Stimulated activated CD4-positive, alpha-beta T cell treated with anti-CD3 and anti-CD28 coated beads, Interleukin-1b, Interleukin-23, amount 100 ng/mL, for 24 hours (primary cell): ENCODE data around the gene FHIT.
A peak's percentile ranks its signal among the peaks of the same experiment; 100 is the strongest.

ENCODE experiments used
- DNase-seq, 4 experiments: peaks; one replicate each; pipeline ENCODE4 v3.0.0-alpha.2; 2020; ENCODE audit warnings: low read depth in 4 of 4, low spot score in 1 of 4

FHIT gene

DNA sequence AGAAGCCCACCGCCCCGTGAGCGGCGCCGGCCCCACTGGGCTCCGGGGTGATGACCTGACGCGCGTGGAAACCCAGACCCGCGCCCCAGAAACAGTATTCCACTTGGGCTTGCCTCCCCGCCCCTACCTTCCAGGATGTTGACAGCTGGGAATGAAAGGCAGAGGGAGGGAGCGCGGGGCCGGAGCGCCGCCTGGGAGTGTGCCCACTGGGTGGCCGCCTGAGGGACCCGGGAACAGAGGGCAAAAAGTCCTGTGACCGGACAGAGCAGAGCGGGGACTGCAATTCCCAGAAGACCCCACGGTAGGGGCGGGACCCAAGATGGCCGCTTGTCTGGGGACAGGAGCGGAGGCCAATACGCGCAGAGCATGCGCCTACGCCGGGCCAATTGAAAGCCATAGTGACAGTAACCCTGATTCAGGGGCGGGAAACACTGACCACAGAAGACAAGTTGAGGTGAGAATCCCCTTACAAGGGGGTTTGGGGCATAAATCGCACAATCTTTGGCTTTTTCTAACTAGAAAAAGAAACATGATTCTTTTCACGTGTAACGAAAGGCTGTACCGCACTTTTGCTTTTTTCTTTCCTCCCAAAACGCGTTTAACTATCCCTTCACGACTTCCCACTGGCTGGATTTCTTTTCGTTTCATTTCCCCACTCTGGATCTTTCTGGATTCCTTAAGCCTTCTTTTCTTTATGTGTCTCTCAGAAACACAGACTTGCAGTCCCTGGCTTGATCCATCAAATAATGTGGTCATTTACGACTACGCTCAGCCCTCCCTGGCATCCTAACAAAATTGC, at the start of gene FHIT:
TSS of gene FHIT (minus strand) at position 279 of the 799 bp plus-strand sequence.
- peak; percentile 63 to 90 (median 86) for DNase-seq

DNA sequence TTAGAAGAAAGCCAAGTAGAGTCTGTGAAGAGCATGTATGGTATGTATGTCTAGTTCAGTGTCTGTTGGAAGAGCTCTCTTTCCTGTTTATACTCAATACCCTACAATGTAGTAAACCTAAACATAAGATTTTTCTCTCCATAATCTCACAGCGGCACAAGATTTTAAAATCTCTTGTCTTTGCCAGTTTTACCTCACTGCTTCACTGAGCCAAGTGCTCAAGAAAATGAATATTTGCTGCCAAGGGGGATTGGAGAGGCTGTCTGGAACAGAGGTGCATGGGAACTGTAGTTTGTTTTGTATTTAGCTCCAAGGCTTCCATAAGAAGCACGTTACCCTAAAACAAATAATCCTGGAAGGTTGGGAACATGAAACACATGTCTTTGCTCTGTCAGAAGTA, 49.5 kb upstream of the FHIT start:
- DNase-seq: no peak

DNA sequence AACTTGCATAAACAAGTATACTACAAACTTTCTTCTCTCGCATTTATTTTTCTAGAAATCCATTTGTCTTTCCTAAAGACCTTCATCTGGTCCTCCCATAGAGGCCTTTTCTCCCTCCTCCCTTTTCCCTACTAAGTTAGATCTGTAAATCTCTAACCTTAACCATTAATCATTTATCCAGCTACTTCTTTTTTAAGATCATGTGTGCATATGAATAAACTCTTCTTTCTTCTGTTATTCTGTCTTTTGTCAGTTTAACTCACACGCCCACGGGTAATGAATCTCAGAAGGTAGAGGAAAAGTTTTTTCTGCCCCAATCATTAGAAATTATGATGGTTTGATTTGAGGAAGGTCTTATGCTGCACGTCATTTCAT, 48.7 kb upstream of the FHIT start:
- DNase-seq: no peak

GRCh38 chr3:61299343-61300005, 48.2 kb upstream of the FHIT start:
- DNase-seq: no peak

GRCh38 chr3:61297821-61298220, 46.6 kb upstream of the FHIT start:
- DNase-seq: no peak

GRCh38 chr3:61288446-61288845, 37.2 kb upstream of the FHIT start:
- no peak for DNase-seq

DNA sequence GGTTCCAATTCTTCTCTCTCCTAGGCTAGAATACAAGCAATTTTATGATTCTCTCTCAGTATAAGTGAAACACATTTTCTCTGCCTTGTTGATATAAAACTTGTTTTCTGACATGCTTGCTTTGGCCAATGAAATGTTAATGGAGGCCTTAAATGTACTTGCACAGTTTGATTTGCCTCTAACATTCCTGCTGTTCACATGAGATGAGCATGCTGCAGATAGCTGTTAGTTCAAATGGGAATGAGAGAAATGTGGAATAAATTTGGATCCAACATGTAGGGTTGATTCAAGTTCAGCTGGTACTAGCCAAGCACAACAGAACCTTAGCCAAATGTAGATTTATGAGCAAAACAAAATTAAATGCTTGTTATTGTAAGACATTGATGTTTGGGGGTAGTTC, 32.6 kb upstream of the FHIT start:
- DNase-seq: no peak

GRCh38 chr3:61278713-61279112, 27.5 kb upstream of the FHIT start:
- DNase-seq: no peak

GRCh38 chr3:61277411-61277810, 26.2 kb upstream of the FHIT start:
- DNase-seq: no peak

DNA sequence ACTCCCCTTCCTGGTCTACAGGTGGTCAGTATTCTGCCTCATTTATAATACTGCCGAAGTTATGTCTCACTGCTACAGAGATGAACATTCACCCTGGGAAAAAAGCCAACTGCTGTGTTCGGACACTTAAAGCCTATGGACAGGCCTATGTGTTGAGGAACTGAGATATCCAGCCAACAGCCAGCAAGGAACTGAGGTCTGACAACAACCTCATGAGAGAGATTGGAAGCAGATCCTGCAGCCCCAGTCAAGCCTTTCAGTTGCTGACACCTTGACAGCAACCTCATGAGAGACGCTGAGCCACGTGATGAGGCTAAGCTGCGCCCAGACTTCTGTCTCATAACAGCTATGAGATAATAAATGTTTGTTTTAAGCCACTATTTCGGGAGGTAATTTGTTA, 18.2 kb upstream of the FHIT start:
- DNase-seq: no peak

DNA sequence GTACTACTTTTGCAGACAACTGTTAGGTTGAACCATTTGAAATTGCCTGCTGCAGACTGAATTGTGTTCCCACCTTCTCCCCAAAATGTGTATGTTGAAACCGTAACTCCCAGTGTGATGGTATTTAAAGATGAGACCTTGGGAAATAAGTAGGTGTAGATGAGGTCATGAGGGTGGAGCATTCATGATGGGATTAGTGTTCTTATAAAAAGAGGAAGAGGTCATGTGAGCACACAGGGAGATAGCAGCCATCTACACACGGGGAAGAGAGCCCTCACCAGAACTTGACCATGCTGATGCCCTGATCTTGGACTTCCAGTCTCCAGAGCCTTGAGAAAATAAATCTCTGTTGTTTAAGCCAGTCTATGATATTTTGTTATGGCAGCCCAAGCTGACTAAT, 17.4 kb upstream of the FHIT start:
- DNase-seq: no peak

GRCh38 chr3:61264281-61264680, 13.0 kb upstream of the FHIT start:
- DNase-seq: no peak

DNA sequence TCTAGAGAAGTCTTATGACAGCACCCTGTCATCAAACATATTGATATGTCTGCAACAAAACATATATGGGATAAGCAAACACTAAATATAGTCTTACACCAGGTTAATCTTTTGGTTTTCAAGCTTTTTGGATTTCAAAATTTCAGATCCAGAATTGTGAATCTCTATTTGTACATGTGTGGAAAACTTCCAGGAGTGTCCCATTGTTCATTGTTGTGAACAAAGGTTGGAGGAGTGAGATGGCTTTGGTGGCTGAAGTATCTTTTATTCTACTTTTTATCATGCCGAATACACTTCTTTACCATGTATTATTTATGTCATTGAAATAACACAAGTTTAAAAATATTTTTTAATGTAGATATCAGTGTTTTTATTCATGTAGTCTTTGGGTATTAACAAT, 5.9 kb upstream of the FHIT start:
- DNase-seq: no peak

- no peak for DNase-seq
Observed at GRCh38 chr3:61253756-61254155, 2.5 kb upstream of the FHIT start.

DNA sequence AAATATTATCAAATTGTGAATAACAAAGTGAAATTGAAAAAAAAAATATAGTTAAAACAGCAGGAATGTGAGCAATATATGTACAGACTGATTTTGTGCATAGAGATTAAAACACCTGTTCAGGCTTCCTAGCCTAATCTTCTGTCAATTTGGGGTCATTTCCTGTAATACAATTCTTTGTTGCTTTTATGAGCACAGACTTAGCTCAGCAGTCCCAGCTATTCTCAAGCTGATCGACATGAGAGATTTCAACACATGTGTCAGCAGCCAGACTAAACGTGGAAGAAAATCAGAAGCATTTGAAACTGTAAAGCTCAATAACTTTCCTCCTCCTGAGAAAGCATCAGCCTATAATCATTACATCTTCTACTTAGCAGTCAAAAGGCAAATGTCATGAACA, 1.6 kb upstream of the FHIT start:
- DNase-seq: no peak

- peak in 1 of 4 experiments; percentile 4 for DNase-seq
Observed at GRCh38 chr3:61250784-61251173, 473 bp downstream of the FHIT start.

DNA sequence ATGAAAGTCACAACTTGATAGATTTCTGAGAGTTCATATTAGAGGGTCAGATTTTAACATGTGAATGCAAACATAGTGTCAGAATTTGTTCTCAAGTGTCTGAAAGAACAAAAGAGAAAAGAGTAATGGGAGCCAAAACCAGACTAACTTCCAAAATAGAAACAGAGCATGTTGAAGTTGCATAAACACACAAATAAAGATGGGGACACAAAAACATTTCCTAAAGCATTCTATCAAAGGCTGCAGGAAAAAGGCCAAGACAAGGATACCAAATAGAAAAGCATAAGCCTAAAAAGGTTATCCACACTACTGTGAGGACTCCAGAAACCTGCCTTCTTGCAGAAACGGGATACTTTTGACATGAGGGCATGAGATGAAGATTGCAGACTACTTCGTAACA, 2.8 kb downstream of the FHIT start:
- no peak for DNase-seq

GRCh38 chr3:61247191-61247590, 4.1 kb downstream of the FHIT start:
- DNase-seq: no peak

DNA sequence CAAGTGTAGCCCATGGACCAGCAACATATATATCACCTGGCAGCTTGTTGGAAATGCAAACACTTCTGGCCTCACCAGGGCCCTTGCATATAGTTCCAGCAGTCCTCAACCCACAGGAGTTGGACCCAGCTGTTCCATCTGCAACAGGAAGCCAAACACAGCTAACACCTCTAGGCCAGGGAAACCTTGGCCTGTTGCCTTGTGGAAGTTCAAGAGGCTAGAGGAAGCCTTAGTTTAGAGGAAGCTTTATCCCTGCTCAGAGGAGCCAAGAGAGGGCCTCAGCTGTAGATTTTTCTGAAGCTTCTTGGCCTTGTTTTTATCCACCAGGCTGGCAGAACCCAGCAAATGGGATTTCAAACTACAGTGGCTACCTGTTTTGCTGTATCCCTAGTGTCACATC, 11.4 kb downstream of the FHIT start:
- DNase-seq: no peak

- no peak for DNase-seq
Observed at GRCh38 chr3:61237858-61238257, 13.4 kb downstream of the FHIT start.

DNA sequence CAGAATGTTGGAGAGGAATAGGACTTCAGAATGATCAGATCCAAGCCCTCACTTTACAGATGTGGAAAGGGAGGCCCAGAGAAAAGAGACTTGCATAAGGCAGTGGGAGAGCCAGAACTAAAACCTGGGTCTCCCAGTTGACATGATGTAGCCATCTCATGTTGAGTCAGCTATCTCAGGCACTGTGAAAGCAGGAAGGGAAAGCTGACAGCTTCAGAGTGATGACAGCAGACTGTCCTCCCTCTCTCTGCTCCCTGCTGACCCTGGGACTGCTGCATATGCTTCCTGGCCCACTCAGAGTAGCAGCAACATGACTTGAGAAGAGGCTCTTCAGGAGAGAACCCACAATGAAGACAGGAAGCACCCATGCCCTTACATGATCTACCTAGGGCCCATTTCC, 14.7 kb downstream of the FHIT start:
- DNase-seq: no peak

GRCh38 chr3:61233746-61234145, 17.5 kb downstream of the FHIT start:
- no peak for DNase-seq

- DNase-seq: no peak
Observed at GRCh38 chr3:61231693-61232092, 19.6 kb downstream of the FHIT start.
